ENCODE data around the gene DLGAP3.

The DLGAP3 gene

DNA sequence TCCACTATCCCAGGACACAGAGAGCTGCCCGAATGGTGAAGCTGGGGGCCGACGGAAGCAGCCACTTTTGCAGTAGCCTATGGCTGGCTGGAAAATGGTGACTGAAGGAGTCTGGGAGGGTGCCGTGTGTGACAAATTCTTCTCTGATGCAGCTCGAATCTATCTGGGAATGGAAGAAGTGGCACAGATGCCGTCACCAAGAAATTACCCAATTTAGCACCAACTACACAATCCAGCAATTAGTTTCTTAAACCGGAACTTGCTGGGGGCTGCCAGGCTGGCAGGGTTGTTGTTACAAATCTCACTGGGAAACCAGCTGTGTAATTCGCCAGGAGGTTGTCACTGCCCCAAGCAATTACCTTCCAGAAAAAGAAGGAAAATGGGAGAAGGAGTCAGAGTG lies 18.0 kb downstream of the DLGAP3 start:
- Histone ChIP-seq H3K4me2 (no peak overlapping the region), H3K4me1 (peaks cover 0 to 6% (median 0%) of the 10 kb centered on the region in 10 experiments; a peak in 3 of 20 replicates), H3K9me3 (replicated peaks in 1 of 11) (no peaks in the 10 kb centered on the region), H3K27ac (no peak overlapping the region), H3K27me3 (no peaks in the 10 kb centered on the region), H4K20me1 (peaks cover 0 to 60% (median 0%) of the 10 kb centered on the region in 11 experiments; a peak in 10 of 22 replicates), H3K4me3 (no peak overlapping the region), H3K9ac (no peak overlapping the region), H3K36me3 (no peaks in the 10 kb centered on the region)
- no peak for TF ChIP-seq Cebpa-rat (IDR thresholded peaks at IDR 0.05)

DNA sequence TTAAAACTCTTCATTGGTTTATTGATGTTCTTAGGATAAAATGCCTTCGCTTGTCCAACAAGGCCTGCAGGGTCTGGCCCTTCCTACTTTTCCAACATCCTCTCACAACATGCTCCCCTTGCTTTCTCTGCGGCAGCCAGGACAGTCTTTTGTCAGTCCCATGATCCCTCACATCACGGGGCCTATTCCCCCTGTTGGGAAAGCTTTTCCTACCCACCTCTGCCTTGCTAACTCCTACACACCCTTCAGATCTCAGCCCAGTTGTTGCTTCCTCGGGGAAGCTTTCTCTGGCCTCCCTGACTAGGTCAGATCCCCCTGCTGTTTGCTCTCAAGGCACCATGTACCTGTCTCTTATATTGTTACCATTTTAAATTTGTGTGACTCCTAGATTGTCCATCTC lies 19.0 kb downstream of the DLGAP3 start:
- H3K4me3 ChIP-seq = no peak overlapping the region
- no peaks in the 10 kb centered on the region for H3K27me3 ChIP-seq
- peaks cover 0 to 1% (median 0%) of the 10 kb centered on the region in 10 experiments; a peak in 2 of 20 replicates for H3K4me1 ChIP-seq
- TF ChIP-seq Cebpa-rat (IDR thresholded peaks at IDR 0.05) = no peak
- peaks cover 0 to 57% (median 0%) of the 10 kb centered on the region in 11 experiments; a peak in 10 of 22 replicates for H4K20me1 ChIP-seq
- no peaks in the 10 kb centered on the region for H3K36me3 ChIP-seq
- no peaks in the 10 kb centered on the region for H3K9me3 ChIP-seq (replicated peaks in 1 of 11)
- H3K9ac ChIP-seq = no peak overlapping the region
- H3K27ac ChIP-seq = no peak overlapping the region
- no peak overlapping the region for H3K4me2 ChIP-seq

DNA sequence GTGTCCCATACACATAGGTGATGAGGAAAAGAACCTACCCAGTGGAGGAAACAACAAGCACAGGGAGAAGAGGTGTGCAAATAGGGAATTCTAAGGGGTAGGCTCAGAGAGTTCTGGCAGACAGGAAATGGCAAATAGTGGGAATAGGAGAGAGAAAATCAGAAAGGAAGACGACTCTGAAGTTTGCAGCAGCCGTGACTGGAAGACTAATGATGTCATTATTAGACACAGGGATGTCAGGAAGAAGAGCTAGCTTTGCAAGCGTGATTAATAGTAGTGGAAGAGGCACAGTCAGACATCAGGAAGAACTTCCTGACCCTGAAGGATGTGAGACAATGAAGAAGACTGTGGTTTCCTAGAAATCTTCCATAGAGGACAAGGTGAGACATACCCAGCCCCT lies 21.1 kb downstream of the DLGAP3 start:
- no peak for TF ChIP-seq Cebpa-rat (IDR thresholded peaks at IDR 0.05)
- H3K4me2 ChIP-seq = no peak overlapping the region
- H3K9ac ChIP-seq = no peak overlapping the region

GRCh38 chr1:34907487-34908090 lies 21.9 kb downstream of the DLGAP3 start:
- no peak for TF ChIP-seq Cebpa-rat (IDR thresholded peaks at IDR 0.05)
- no peak overlapping the region for H3K4me3 ChIP-seq

More for the DNA sequence above, 21.1 kb downstream of the DLGAP3 start:
- H3K9me3 ChIP-seq (replicated peaks in 1 of 11) = no peaks in the 10 kb centered on the region
- peaks cover 0 to 8% (median 0%) of the 10 kb centered on the region in 11 experiments; a peak in 1 of 22 replicates for H3K36me3 ChIP-seq
- H4K20me1 ChIP-seq = peaks cover 0 to 42% (median 0%) of the 10 kb centered on the region in 11 experiments; a peak in 10 of 22 replicates
- H3K27ac ChIP-seq = no peak overlapping the region
- no peak overlapping the region for H3K4me3 ChIP-seq
- no peaks in the 10 kb centered on the region for H3K27me3 ChIP-seq
- H3K4me1 ChIP-seq = no peaks in the 10 kb centered on the region

GRCh38 chr1:34906756-34907155 lies 22.7 kb downstream of the DLGAP3 start:
- no peak overlapping the region for H3K9ac ChIP-seq
- TF ChIP-seq Cebpa-rat (IDR thresholded peaks at IDR 0.05) = no peak

More at GRCh38 chr1:34907487-34908090, 21.9 kb downstream of the DLGAP3 start:
- no peaks in the 10 kb centered on the region for H3K9me3 ChIP-seq (replicated peaks in 1 of 11)
- peaks cover 0 to 8% (median 0%) of the 10 kb centered on the region in 11 experiments; a peak in 1 of 22 replicates for H3K36me3 ChIP-seq
- H3K27ac ChIP-seq = no peak overlapping the region
- peaks cover 0 to 39% (median 2%) of the 10 kb centered on the region in 11 experiments; a peak in 11 of 22 replicates for H4K20me1 ChIP-seq
- H3K27me3 ChIP-seq = no peaks in the 10 kb centered on the region
- no peaks in the 10 kb centered on the region for H3K4me1 ChIP-seq
- H3K9ac ChIP-seq = no peak overlapping the region
- no peak overlapping the region for H3K4me2 ChIP-seq

GRCh38 chr1:34906222-34906621 lies 23.2 kb downstream of the DLGAP3 start:
- H3K4me1 ChIP-seq = no peaks in the 10 kb centered on the region
- H3K9ac ChIP-seq = no peak overlapping the region
- TF ChIP-seq Cebpa-rat (IDR thresholded peaks at IDR 0.05) = no peak
- H3K27me3 ChIP-seq = no peaks in the 10 kb centered on the region
- H3K4me2 ChIP-seq = no peak overlapping the region
- H3K27ac ChIP-seq = no peak overlapping the region
- H3K4me3 ChIP-seq = no peak overlapping the region
- peaks cover 0 to 33% (median 9%) of the 10 kb centered on the region in 11 experiments; a peak in 10 of 22 replicates for H4K20me1 ChIP-seq
- no peaks in the 10 kb centered on the region for H3K9me3 ChIP-seq (replicated peaks in 1 of 11)
- H3K36me3 ChIP-seq = peaks cover 0 to 8% (median 0%) of the 10 kb centered on the region in 11 experiments; a peak in 1 of 22 replicates

More at GRCh38 chr1:34906756-34907155, 22.7 kb downstream of the DLGAP3 start:
- Histone ChIP-seq H3K4me3 (no peak overlapping the region), H4K20me1 (peaks cover 0 to 35% (median 9%) of the 10 kb centered on the region in 11 experiments; a peak in 10 of 22 replicates), H3K27ac (no peak overlapping the region), H3K27me3 (no peaks in the 10 kb centered on the region), H3K4me1 (no peaks in the 10 kb centered on the region), H3K4me2 (no peak overlapping the region), H3K9me3 (replicated peaks in 1 of 11) (no peaks in the 10 kb centered on the region), H3K36me3 (peaks cover 0 to 8% (median 0%) of the 10 kb centered on the region in 11 experiments; a peak in 1 of 22 replicates)

DNA sequence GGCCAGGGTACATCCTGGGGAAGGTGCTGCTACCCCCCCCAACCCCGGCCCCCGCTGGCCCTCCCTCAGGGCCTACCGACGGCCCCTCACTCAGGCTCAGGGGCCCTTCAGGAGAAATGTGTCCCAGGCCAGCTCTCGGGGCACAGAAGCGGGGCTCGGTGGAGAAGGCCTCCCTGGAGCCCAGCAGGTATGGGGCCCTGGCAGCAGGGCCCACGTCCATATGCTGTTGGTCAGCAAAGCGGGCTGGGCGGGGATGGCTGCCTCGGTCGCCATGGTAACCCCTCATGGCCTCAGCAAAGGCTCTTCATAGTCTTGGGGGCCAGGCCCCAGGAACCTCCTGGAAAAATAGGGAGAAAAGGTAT lies 24.4 kb downstream of the DLGAP3 start:
- Histone ChIP-seq H3K27ac (no peak overlapping the region), H3K4me1 (no peaks in the 10 kb centered on the region), H3K4me2 (no peak overlapping the region), H4K20me1 (peaks cover 0 to 28% (median 9%) of the 10 kb centered on the region in 11 experiments; a peak in 10 of 22 replicates), H3K27me3 (no peaks in the 10 kb centered on the region), H3K4me3 (no peak overlapping the region), H3K9me3 (replicated peaks in 1 of 11) (no peaks in the 10 kb centered on the region), H3K36me3 (peaks cover 0 to 8% (median 0%) of the 10 kb centered on the region in 11 experiments; a peak in 1 of 22 replicates), H3K9ac (no peak overlapping the region)
- no peak for TF ChIP-seq Cebpa-rat (IDR thresholded peaks at IDR 0.05)

GRCh38 chr1:34904236-34905097 lies 25.0 kb downstream of the DLGAP3 start:
- no peak overlapping the region for H3K9ac ChIP-seq
- peaks cover 0 to 8% (median 0%) of the 10 kb centered on the region in 11 experiments; a peak in 1 of 22 replicates for H3K36me3 ChIP-seq
- TF ChIP-seq Cebpa-rat (IDR thresholded peaks at IDR 0.05) = no peak
- H3K4me3 ChIP-seq = no peak overlapping the region
- no peaks in the 10 kb centered on the region for H3K27me3 ChIP-seq
- H3K4me2 ChIP-seq = no peak overlapping the region
- H3K27ac ChIP-seq = no peak overlapping the region
- no peaks in the 10 kb centered on the region for H3K9me3 ChIP-seq (replicated peaks in 1 of 11)
- H3K4me1 ChIP-seq = no peaks in the 10 kb centered on the region
- H4K20me1 ChIP-seq = peaks cover 0 to 28% (median 9%) of the 10 kb centered on the region in 11 experiments; a peak in 9 of 22 replicates

DNA sequence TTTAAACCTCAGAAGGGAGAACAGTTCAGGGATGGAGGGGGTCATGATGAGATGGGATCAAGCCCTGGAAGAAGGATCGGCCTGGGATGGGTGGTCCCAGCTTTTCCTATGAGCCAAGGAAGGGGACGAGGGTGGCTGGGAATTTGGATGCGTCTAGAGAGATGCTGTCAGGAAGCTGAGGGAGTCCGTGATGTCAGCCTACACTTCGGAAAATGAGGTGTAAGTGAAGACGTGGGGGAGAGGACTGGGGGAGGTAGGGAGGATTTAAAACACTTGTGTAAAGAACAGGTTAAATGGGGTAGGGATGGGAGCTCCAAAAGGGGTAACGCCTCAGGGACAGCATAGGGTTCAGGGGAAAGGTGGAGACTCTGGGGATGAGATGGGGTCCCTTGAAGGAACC lies 27.5 kb downstream of the DLGAP3 start:
- no peaks in the 10 kb centered on the region for H3K27me3 ChIP-seq
- peaks cover 0 to 8% (median 0%) of the 10 kb centered on the region in 11 experiments; a peak in 1 of 22 replicates for H3K36me3 ChIP-seq
- peaks cover 0 to 9% (median 0%) of the 10 kb centered on the region in 11 experiments; a peak in 5 of 22 replicates for H4K20me1 ChIP-seq
- no peak overlapping the region for H3K9ac ChIP-seq
- no peak overlapping the region for H3K27ac ChIP-seq
- peaks cover 0 to 12% (median 8%) of the 10 kb centered on the region in 10 experiments; a peak in 11 of 20 replicates for H3K4me1 ChIP-seq
- no peaks in the 10 kb centered on the region for H3K9me3 ChIP-seq (replicated peaks in 1 of 11)
- no peak for TF ChIP-seq Cebpa-rat (IDR thresholded peaks at IDR 0.05)
- H3K4me2 ChIP-seq = no peak overlapping the region
- no peak overlapping the region for H3K4me3 ChIP-seq
